Endothelial cell of umbilical vein (primary cell): Measurements from ENCODE around the gene C11orf71. TPM values are rescaled to one million over a fixed set of nuclear protein-coding genes. Genes with fewer than 3 reads are reported as not detected.
A peak's percentile ranks its signal among the peaks of the same experiment; 100 is the strongest.

Source experiments
- Bru-seq: library from RNA; stranded (reverse); fragments of 400-500 nt; gene quantifications from one replicate; lab custom pipeline; 2021; lab: Mats Ljungman, UMichigan
- BruChase-seq, 2 experiments: library from RNA; stranded (reverse); fragments of 400-500 nt; gene quantifications; one replicate each; lab custom pipeline; 2021; lab: Mats Ljungman, UMichigan
- BruUV-seq: library from RNA; stranded (reverse); fragments of 400-500 nt; replicated peaks from 2 replicates; lab custom pipeline; 2021; lab: Mats Ljungman, UMichigan
- CTCF ChIA-PET: fragments of 300-600, 350-600 bp; sonication (Branson Sonifier 250); formaldehyde crosslinking; loops from one replicate; lab custom pipeline; 2021; ENCODE audit warnings: antibody characterized with exemption, inconsistent platforms; lab: Charles Lee
- POLR2A ChIA-PET: fragments of 300-600, 350-600 bp; sonication (Branson Sonifier 250); formaldehyde crosslinking; loops from one replicate; lab custom pipeline; 2021; ENCODE audit warnings: antibody characterized with exemption, inconsistent platforms; lab: Charles Lee
- DNase-seq: peaks from one replicate; pipeline ENCODE4 v3.0.0-alpha.2; 2011; ENCODE audit warnings: low read depth, low spot score
- FAIRE-seq: peaks from 2 replicates; lab custom pipeline; 2011; peaks lifted over from hg19 to GRCh38; lab: Jason Lieb, UNC
- H2AFZ ChIP-seq: 2 replicates; pipeline ENCODE4 v1.6.0; 2012; ENCODE audit warnings: low read depth, low read length, control low read depth, inconsistent platforms
- H3K27ac ChIP-seq: 2 replicates; pipeline ENCODE4 v1.5.1; 2011; ENCODE audit warnings: low read depth, mild to moderate bottlenecking, control low read depth, low read length, moderate library complexity; ENCODE audit not compliant: insufficient read depth
- H3K27me3 ChIP-seq, 2 experiments: 2 replicates each; pipeline versions ENCODE4 v1.6.0 to v1.6.1; 2011; ENCODE audit warnings: low read length in 2 of 2, mixed read lengths in 1 of 2; ENCODE audit not compliant: control insufficient read depth in 2 of 2, insufficient read depth in 2 of 2
- H3K36me3 ChIP-seq, 2 experiments: 2 replicates in 1 of 2; 3 replicates in 1 of 2; pipeline ENCODE4 v1.5.1; 2011; ENCODE audit warnings: low read length in 2 of 2, mild to moderate bottlenecking in 1 of 2, moderate library complexity in 1 of 2; ENCODE audit not compliant: control insufficient read depth in 2 of 2, insufficient read depth in 2 of 2; ENCODE audit errors: extremely low read depth in 1 of 2
- H3K4me1 ChIP-seq: 3 replicates; pipeline ENCODE4 v1.5.1; 2011; ENCODE audit warnings: mild to moderate bottlenecking, low read length; ENCODE audit not compliant: control insufficient read depth, insufficient read depth; ENCODE audit errors: extremely low read depth
- H3K4me2 ChIP-seq: 2 replicates; pipeline ENCODE4 v1.6.1; 2011; ENCODE audit warnings: low read length, control low read depth, mixed read lengths; ENCODE audit not compliant: insufficient read depth
- H3K4me3 ChIP-seq, 3 experiments: fragments of 200-600 bp in 1 of 3; sonication (generic), shearing (Covaris generic) in 1 of 3; replicated peaks in 1 of 3; 2 replicates each; pipeline ENCODE4 v1.5.1; 2011 to 2016; ENCODE audit warnings: control low read depth in 3 of 3, low read length in 3 of 3, mild to moderate bottlenecking in 2 of 3, inconsistent platforms in 1 of 3, low read depth in 1 of 3, moderate library complexity in 1 of 3; ENCODE audit not compliant: insufficient read depth in 1 of 3
- H3K79me2 ChIP-seq: 2 replicates; pipeline ENCODE4 v1.6.0; 2012; ENCODE audit warnings: low read length, inconsistent platforms; ENCODE audit not compliant: control insufficient read depth, insufficient read depth
- H3K9ac ChIP-seq: replicated peaks from 2 replicates; pipeline ENCODE3; 2011; ENCODE audit warnings: low read length, control low read depth; ENCODE audit not compliant: insufficient read depth; ENCODE audit errors: extremely low read depth
- H3K9me1 ChIP-seq: replicated peaks from 3 replicates; pipeline ENCODE4 v1.6.0; 2011; ENCODE audit warnings: mild to moderate bottlenecking, low read length; ENCODE audit not compliant: control insufficient read depth, insufficient read depth; ENCODE audit errors: extremely low read depth
- H3K9me3 ChIP-seq: replicated peaks from 2 replicates; pipeline ENCODE4 v1.5.1; 2012; ENCODE audit warnings: low read length, inconsistent platforms; ENCODE audit not compliant: control insufficient read depth, insufficient read depth
- H4K20me1 ChIP-seq: replicated peaks from 2 replicates; pipeline ENCODE3; 2011; ENCODE audit warnings: mild to moderate bottlenecking, low read length; ENCODE audit not compliant: control insufficient read depth, insufficient read depth; ENCODE audit errors: extremely low read depth
- EZH2 ChIP-seq: IDR thresholded peaks from 2 replicates; pipeline ENCODE4 v1.6.1; 2012; ENCODE audit warnings: borderline replicate concordance, low read depth, mild to moderate bottlenecking, moderate library complexity, low read length, inconsistent platforms; ENCODE audit not compliant: severe bottlenecking
- FOS ChIP-seq: IDR thresholded peaks from 2 replicates; pipeline ENCODE4 v1.6.1; 2011; ENCODE audit warnings: mild to moderate bottlenecking, low read length, moderate library complexity, borderline replicate concordance; ENCODE audit not compliant: insufficient read depth
- GATA2 ChIP-seq: IDR thresholded peaks from 2 replicates; pipeline ENCODE4 v1.7.0; 2011; ENCODE audit warnings: low read depth, mild to moderate bottlenecking, moderate library complexity, mixed read lengths, low read length; ENCODE audit not compliant: insufficient read length, insufficient read depth
- JUN ChIP-seq: IDR thresholded peaks from 2 replicates; pipeline ENCODE4 v1.6.1; 2011; ENCODE audit warnings: borderline replicate concordance, low read depth; ENCODE audit not compliant: insufficient read length, insufficient read depth
- MAX ChIP-seq: IDR thresholded peaks from 2 replicates; pipeline ENCODE4 v1.6.1; 2011; ENCODE audit not compliant: insufficient read depth, insufficient read length
- MYC ChIP-seq: IDR thresholded peaks from one replicate; pipeline ENCODE4 v1.6.1; 2011; ENCODE audit warnings: mild to moderate bottlenecking, low read depth, low read length
- POLR2A ChIP-seq: IDR thresholded peaks from 2 replicates; pipeline ENCODE4 v1.6.1; 2012; ENCODE audit warnings: low read depth, mild to moderate bottlenecking, control low read depth, low read length
- POLR2AphosphoS5 ChIP-seq: IDR thresholded peaks from 2 replicates; pipeline ENCODE4 v1.6.1; 2012; ENCODE audit warnings: low read depth, mild to moderate bottlenecking, control low read depth, low read length, moderate library complexity; ENCODE audit not compliant: insufficient read depth
- dilution Hi-C: fragments of 300-500 bp; cut with MboI; formaldehyde crosslinking; loops from one replicate; pipeline ENCODE4 v1.15.0; 2019; ENCODE audit warnings: low sequenced_read_pairs; ENCODE audit not compliant: extremely low pct_ligation_motif_present
- intact Hi-C: fragments of 100-400 bp; cut with micrococcal nuclease; formaldehyde crosslinking; loops from one replicate; pipeline ENCODE4 v1.10.0; 2022
- long read RNA-seq: library from polyadenylated mRNA; stranded (forward); transcript quantifications from one replicate; pipeline ENCODE4 v2.0.0, GENCODE V29; 2021
- polyA minus RNA-seq, 3 experiments: library from RNA; depleted of rRNA, polyadenylated mRNA; stranded (reverse); fragments of >200 nt; gene quantifications; 1 replicate in 1 of 3; 2 replicates in 2 of 3; pipeline ENCODE4 v1.2.3, GENCODE V29; 2011
- polyA plus RNA-seq, 4 experiments: library from polyadenylated mRNA; depleted of rRNA in 3 of 4; stranded (reverse) in 3 of 4; unstranded in 1 of 4; fragments of >200 nt; gene quantifications; 2 replicates each; pipeline versions ENCODE4 v1.2.1 to v1.2.3, GENCODE V29; 2011 to 2012; ENCODE audit warnings: missing spikeins in 1 of 4
- total RNA-seq: library from RNA; stranded (reverse); gene quantifications from 2 replicates; pipeline ENCODE4 v1.2.3, GENCODE V29; 2021
- TF ChIP-seq, protein P1 (sequence below), 2 donors: IDR thresholded peaks; 1 replicate in 1 of 2; 2 replicates in 1 of 2; pipeline ENCODE4 v1.5.1; 2011; ENCODE audit warnings: low read length in 2 of 2, mild to moderate bottlenecking in 2 of 2, moderate library complexity in 2 of 2, control low read depth in 1 of 2, inconsistent platforms in 1 of 2, low read depth in 1 of 2; ENCODE audit not compliant: insufficient read depth in 1 of 2; ENCODE audit errors: extremely low read depth in 1 of 2

The C11orf71 gene
- total RNA-seq, result 4.0 and 5.4 TPM in 2 replicates
- 6.9 and 8.5 TPM in 2 replicates for polyA plus RNA-seq
- polyA plus RNA-seq (2011; cell fraction: cytosol; rRNA removed), result 2.6 and 3.6 TPM in 2 replicates
- polyA plus RNA-seq (2011; cell fraction: nucleus; rRNA removed), result 3.9 and 5.8 TPM in 2 replicates
- 2.8 and 4.4 TPM in 2 replicates for polyA plus RNA-seq (2012)
- polyA minus RNA-seq, result 5.4 and 7.5 TPM in 2 replicates
- 1.1 TPM for polyA minus RNA-seq (2011; cell fraction: cytosol; rRNA and poly(A)+ RNA removed)
- 12.7 and 18.6 TPM in 2 replicates for polyA minus RNA-seq (2011; cell fraction: nucleus; rRNA and poly(A)+ RNA removed)
- percentile 63 among the genes with signal in this experiment for Bru-seq, nascent RNA
- BruChase-seq, experiment 1, labeled RNA remaining after a 6-hour chase, result percentile 47 among the genes with signal in this experiment
- BruChase-seq, experiment 2, labeled RNA remaining after a 2-hour chase, result percentile 45 among the genes with signal in this experiment
- long read RNA-seq, transcript C11orf71-202 (1 exons, 1,980 nt), result major isoform, 15 of 15 reads
- long read RNA-seq, partial matches to known transcripts, result 0 of 15 reads
- long read RNA-seq, other reads (novel, unspliced or antisense), result 0 of 15 reads

DNA sequence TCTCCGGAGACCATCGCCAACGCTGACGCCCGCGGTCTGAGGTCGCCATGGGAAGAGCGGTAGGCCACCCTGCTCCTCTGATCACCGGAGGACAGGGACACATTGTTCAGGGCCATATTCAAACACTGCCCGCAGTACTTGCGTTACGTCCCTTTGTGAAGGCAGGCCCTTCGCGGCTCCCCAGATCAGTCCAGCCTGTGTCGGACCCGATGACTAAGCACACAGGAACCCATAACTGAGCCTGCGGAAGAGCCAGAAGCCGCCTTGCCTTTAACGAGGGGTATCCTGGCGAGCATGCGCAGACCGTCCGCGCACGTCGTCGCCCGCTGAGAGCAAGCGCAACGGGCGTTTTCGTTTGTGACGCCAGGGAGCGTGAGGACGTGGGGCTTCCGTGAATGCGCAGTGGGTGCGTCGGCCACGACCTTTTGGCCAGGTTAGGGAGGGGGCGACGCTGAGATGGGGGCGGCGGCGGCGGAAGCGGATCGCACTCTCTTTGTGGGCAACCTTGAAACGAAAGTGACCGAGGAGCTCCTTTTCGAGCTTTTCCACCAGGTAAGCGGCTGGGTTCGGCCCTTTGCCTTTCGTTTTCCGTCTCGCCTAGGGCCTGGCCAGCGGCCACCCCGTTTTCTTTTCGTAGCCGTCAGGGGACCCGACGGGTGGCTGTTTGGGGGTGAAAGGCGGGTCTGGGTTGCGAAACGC, at the start of gene C11orf71, which contains the start of gene RBM7:
C11orf71 (minus strand) TSS at position 296 of the 699 bp plus-strand sequence; CDS start at position 116, 180 bp downstream.
RBM7 (plus strand) TSS at position 451 of the 699 bp plus-strand sequence; CDS start at position 457, 6 bp downstream.
- no TSS peak for BruUV-seq
- no peaks in the 10 kb centered on the region for H3K27me3 ChIP-seq
- peaks cover 27% of the 10 kb centered on the region for H3K4me1 ChIP-seq
- H3K4me3 ChIP-seq, result peak within 1 kb of the TSS; percentile 66 to 84 (median 79)
- CTCF ChIA-PET, result interaction anchor here (1.0 to 3.6 kb wide), 3 partner anchors 53 to 82 kb away, joined by 3 to 22 read pairs (median 18); no protein-coding TSS in a partner anchor
- H3K36me3 ChIP-seq, result peaks cover 0 to 7% of the 10 kb centered on the region in 2 experiments
- intact Hi-C loops, result loop anchor here (1.0 to 5.0 kb wide), 9 partner anchors 33 to 628 kb away; partner anchors contain the start of genes REXO2, USP28 and ZW10
- FAIRE-seq, result peak; percentile 96
- TF ChIP-seq POLR2AphosphoS5 (peak; percentile 96), POLR2A (peak; percentile 98), JUN (peak; percentile 40), EZH2 (no peak), FOS (peak; percentile 77), GATA2 (no peak), MYC (peak; percentile 25), MAX (no peak)
- TF ChIP-seq, protein P1, sequence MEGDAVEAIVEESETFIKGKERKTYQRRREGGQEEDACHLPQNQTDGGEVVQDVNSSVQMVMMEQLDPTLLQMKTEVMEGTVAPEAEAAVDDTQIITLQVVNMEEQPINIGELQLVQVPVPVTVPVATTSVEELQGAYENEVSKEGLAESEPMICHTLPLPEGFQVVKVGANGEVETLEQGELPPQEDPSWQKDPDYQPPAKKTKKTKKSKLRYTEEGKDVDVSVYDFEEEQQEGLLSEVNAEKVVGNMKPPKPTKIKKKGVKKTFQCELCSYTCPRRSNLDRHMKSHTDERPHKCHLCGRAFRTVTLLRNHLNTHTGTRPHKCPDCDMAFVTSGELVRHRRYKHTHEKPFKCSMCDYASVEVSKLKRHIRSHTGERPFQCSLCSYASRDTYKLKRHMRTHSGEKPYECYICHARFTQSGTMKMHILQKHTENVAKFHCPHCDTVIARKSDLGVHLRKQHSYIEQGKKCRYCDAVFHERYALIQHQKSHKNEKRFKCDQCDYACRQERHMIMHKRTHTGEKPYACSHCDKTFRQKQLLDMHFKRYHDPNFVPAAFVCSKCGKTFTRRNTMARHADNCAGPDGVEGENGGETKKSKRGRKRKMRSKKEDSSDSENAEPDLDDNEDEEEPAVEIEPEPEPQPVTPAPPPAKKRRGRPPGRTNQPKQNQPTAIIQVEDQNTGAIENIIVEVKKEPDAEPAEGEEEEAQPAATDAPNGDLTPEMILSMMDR (IDR thresholded peaks at IDR 0.05; ENCODE audit: extremely low read depth in 1 of 2, insufficient read depth in 1 of 2, low read depth in 1 of 2, low read length in 2 of 2), result no peak
- no peaks in the 10 kb centered on the region for H3K9me3 ChIP-seq
- peaks cover 55% of the 10 kb centered on the region for H3K79me2 ChIP-seq
- dilution Hi-C loops, result no loop called here
- peak within 1 kb of the TSS; percentile 95 for H3K9ac ChIP-seq
- H3K4me2 ChIP-seq, result peak within 1 kb of the TSS; percentile 93
- POLR2A ChIA-PET, result interaction anchor here (1.0 kb wide), 1 partner anchor 39 kb away, joined by 4 read pairs; the partner anchor contains the start of gene REXO2
- no peaks in the 10 kb centered on the region for H3K9me1 ChIP-seq
- peak; percentile 99 for DNase-seq
- peak within 1 kb of the TSS; percentile 6 for H2AFZ ChIP-seq
- H4K20me1 ChIP-seq, result peaks cover 3% of the 10 kb centered on the region
- peak within 1 kb of the TSS; percentile 86 for H3K27ac ChIP-seq
